Measurements from ENCODE around the gene TVP23A.
"Not testable (repeated sequence)": the region's sequence is repeated elsewhere in the genome, so short reads cannot be mapped to it uniquely, and the experiment has no call there.

TVP23A gene

GRCh38 chr16:10799736-10800135, 18.9 kb downstream of the TVP23A start:
- no peak for DNase-seq (ENCODE audit: low spot score)

- no peak for DNase-seq (ENCODE audit: low spot score)
Measured at GRCh38 chr16:10791048-10791447, 27.5 kb downstream of the TVP23A start.

GRCh38 chr16:10788630-10789029, 30.0 kb downstream of the TVP23A start:
- not testable (repeated sequence) for DNase-seq (ENCODE audit: low spot score)

- DNase-seq (ENCODE audit: low spot score) = no peak
Measured at GRCh38 chr16:10787304-10787703, 31.3 kb downstream of the TVP23A start.

- no peak for DNase-seq (ENCODE audit: low spot score)
Measured at GRCh38 chr16:10782628-10783027, 36.0 kb downstream of the TVP23A start.

GRCh38 chr16:10780628-10781027, 38.0 kb downstream of the TVP23A start:
- no peak for DNase-seq (ENCODE audit: low spot score)

GRCh38 chr16:10779908-10780307, 38.7 kb downstream of the TVP23A start:
- DNase-seq (ENCODE audit: low spot score) = not testable (repeated sequence)

- no peak for DNase-seq (ENCODE audit: low spot score)
Measured at GRCh38 chr16:10777356-10777755, 41.2 kb downstream of the TVP23A start.

- not testable (repeated sequence) for DNase-seq (ENCODE audit: low spot score)
Measured at GRCh38 chr16:10776923-10777322, 41.7 kb downstream of the TVP23A start.

- DNase-seq (ENCODE audit: low spot score) = no peak
Measured at GRCh38 chr16:10776280-10776679, 42.3 kb downstream of the TVP23A start.

GRCh38 chr16:10770907-10771306, 47.7 kb downstream of the TVP23A start:
- no peak for DNase-seq (ENCODE audit: low spot score)

- no peak for DNase-seq (ENCODE audit: low spot score)
Measured at GRCh38 chr16:10769381-10769780, 49.2 kb downstream of the TVP23A start.

GRCh38 chr16:10767127-10767526, 51.5 kb downstream of the TVP23A start:
- no peak for DNase-seq (ENCODE audit: low spot score)

GRCh38 chr16:10765772-10766171, 52.8 kb downstream of the TVP23A start:
- DNase-seq (ENCODE audit: low spot score) = no peak

- DNase-seq (ENCODE audit: low spot score) = no peak
Measured at GRCh38 chr16:10763456-10763855, 55.1 kb downstream of the TVP23A start.

GRCh38 chr16:10762336-10763016, 56.1 kb downstream of the TVP23A start:
- no peak for DNase-seq (ENCODE audit: low spot score)

- no peak for DNase-seq (ENCODE audit: low spot score)
Measured at GRCh38 chr16:10761373-10761772, 57.2 kb downstream of the TVP23A start.

- no peak for DNase-seq (ENCODE audit: low spot score)
Measured at GRCh38 chr16:10760858-10761257, 57.7 kb downstream of the TVP23A start.

GRCh38 chr16:10756574-10756973, 62.0 kb downstream of the TVP23A start:
- no peak for DNase-seq (ENCODE audit: low spot score)

- DNase-seq (ENCODE audit: low spot score) = peak; percentile 85
Measured at GRCh38 chr16:10754941-10755340, 63.7 kb downstream of the TVP23A start.

GRCh38 chr16:10753670-10754069, 64.9 kb downstream of the TVP23A start:
- no peak for DNase-seq (ENCODE audit: low spot score)

GRCh38 chr16:10752843-10753523, 65.6 kb downstream of the TVP23A start:
- no peak for DNase-seq (ENCODE audit: low spot score)

- no peak for DNase-seq (ENCODE audit: low spot score)
Measured at GRCh38 chr16:10751291-10751697, 67.3 kb downstream of the TVP23A start.

GRCh38 chr16:10750793-10751192, 67.8 kb downstream of the TVP23A start:
- DNase-seq (ENCODE audit: low spot score) = no peak

Data from RKO (cell line).